ENCODE measurements around the gene OXA1L.
A peak's percentile ranks its signal among the peaks of the same experiment; 100 is the strongest.
"Not testable (repeated sequence)": the region's sequence is repeated elsewhere in the genome, so short reads cannot be mapped to it uniquely, and the experiment has no call there.

Gene OXA1L

GRCh38 chr14:22798528-22798927 is 32.0 kb downstream of the OXA1L start:
- DNase-seq (ENCODE audit: low spot score in 2 of 2), result no peak
- Mint-ChIP-seq H3K27me3 (no peaks in the 10 kb centered on the region), H3K36me3 (peaks cover 18% of the 10 kb centered on the region), H3K4me1 (peaks cover 53% of the 10 kb centered on the region), H3K27ac (no peak overlapping the region), H3K9me3 (no peaks in the 10 kb centered on the region), H3K4me3 (no peak overlapping the region)
- ATAC-seq (ENCODE audit: low read depth), result no peak

- DNase-seq (ENCODE audit: low spot score in 2 of 2) (no peak), ATAC-seq (ENCODE audit: low read depth) (no peak)
- Mint-ChIP-seq H3K27ac (no peak overlapping the region), H3K36me3 (peaks cover 21% of the 10 kb centered on the region), H3K4me3 (no peak overlapping the region), H3K9me3 (no peaks in the 10 kb centered on the region), H3K27me3 (no peaks in the 10 kb centered on the region), H3K4me1 (peaks cover 56% of the 10 kb centered on the region)
These were observed 33.9 kb downstream of the OXA1L start for GRCh38 chr14:22800346-22800745.

- DNase-seq (ENCODE audit: low spot score in 2 of 2) (no peak), ATAC-seq (ENCODE audit: low read depth) (no peak)
- Mint-ChIP-seq H3K36me3 (peaks cover 18% of the 10 kb centered on the region), H3K4me3 (no peak overlapping the region), H3K27me3 (no peaks in the 10 kb centered on the region), H3K27ac (no peak overlapping the region), H3K4me1 (peaks cover 50% of the 10 kb centered on the region), H3K9me3 (no peaks in the 10 kb centered on the region)
These were observed 35.2 kb downstream of the OXA1L start for GRCh38 chr14:22801716-22802115.

GRCh38 chr14:22802860-22803686 is 36.6 kb downstream of the OXA1L start:
- H3K27me3 Mint-ChIP-seq, result no peaks in the 10 kb centered on the region
- H3K9me3 Mint-ChIP-seq, result no peaks in the 10 kb centered on the region
- H3K36me3 Mint-ChIP-seq, result peaks cover 21% of the 10 kb centered on the region
- DNase-seq (ENCODE audit: low spot score in 2 of 2) (no peak), ATAC-seq (ENCODE audit: low read depth) (peak; percentile 78)
- peak overlapping the region; percentile 75 for H3K4me3 Mint-ChIP-seq
- H3K27ac Mint-ChIP-seq, result peak overlapping the region; percentile 70
- peaks cover 55% of the 10 kb centered on the region for H3K4me1 Mint-ChIP-seq

- peak; percentile 43 for ATAC-seq (ENCODE audit: low read depth)
- H3K4me3 Mint-ChIP-seq, result peak overlapping the region; percentile 75
- peaks cover 21% of the 10 kb centered on the region for H3K36me3 Mint-ChIP-seq
- no peak for DNase-seq (ENCODE audit: low spot score in 2 of 2)
- peak overlapping the region; percentile 70 for H3K27ac Mint-ChIP-seq
- no peaks in the 10 kb centered on the region for H3K27me3 Mint-ChIP-seq
- H3K9me3 Mint-ChIP-seq, result no peaks in the 10 kb centered on the region
- H3K4me1 Mint-ChIP-seq, result peaks cover 52% of the 10 kb centered on the region
These were observed 37.1 kb downstream of the OXA1L start for GRCh38 chr14:22803687-22803974.

GRCh38 chr14:22805235-22805634 is 38.7 kb downstream of the OXA1L start:
- Mint-ChIP-seq H3K27ac (peak overlapping the region; percentile 70), H3K4me1 (peaks cover 45% of the 10 kb centered on the region), H3K36me3 (peaks cover 17% of the 10 kb centered on the region)
- H3K27me3 Mint-ChIP-seq; DNase-seq (ENCODE audit: low spot score in 2 of 2); H3K4me3 Mint-ChIP-seq; H3K9me3 Mint-ChIP-seq; ATAC-seq (ENCODE audit: low read depth): not testable (repeated sequence)

- ATAC-seq (ENCODE audit: low read depth), result no peak
- peaks cover 8% of the 10 kb centered on the region for H3K36me3 Mint-ChIP-seq
These were observed 41.1 kb downstream of the OXA1L start for GRCh38 chr14:22807432-22808087.

GRCh38 chr14:22808388-22809209 is 42.1 kb downstream of the OXA1L start:
- Mint-ChIP-seq H3K4me3 (no peak overlapping the region), H3K9me3 (no peaks in the 10 kb centered on the region), H3K27ac (peak overlapping the region; percentile 24), H3K4me1 (peaks cover 41% of the 10 kb centered on the region), H3K27me3 (no peaks in the 10 kb centered on the region), H3K36me3 (peaks cover 8% of the 10 kb centered on the region)
- ATAC-seq (ENCODE audit: low read depth) (no peak), DNase-seq (ENCODE audit: low spot score in 2 of 2) (no peak)

More at GRCh38 chr14:22807432-22808087, 41.1 kb downstream of the OXA1L start:
- Mint-ChIP-seq H3K27ac (peak overlapping the region; percentile 24), H3K4me3 (no peak overlapping the region), H3K4me1 (peaks cover 46% of the 10 kb centered on the region), H3K27me3 (no peaks in the 10 kb centered on the region), H3K9me3 (no peaks in the 10 kb centered on the region)
- DNase-seq (ENCODE audit: low spot score in 2 of 2), result no peak

- DNase-seq (ENCODE audit: low spot score in 2 of 2), result no peak
- peaks cover 41% of the 10 kb centered on the region for H3K4me1 Mint-ChIP-seq
- ATAC-seq (ENCODE audit: low read depth), result peak; percentile 51
These were observed 45.2 kb downstream of the OXA1L start for GRCh38 chr14:22811722-22812121.

GRCh38 chr14:22812744-22813143 is 46.3 kb downstream of the OXA1L start:
- Mint-ChIP-seq H3K27ac (peak overlapping the region; percentile 89), H3K36me3 (no peaks in the 10 kb centered on the region), H3K9me3 (no peaks in the 10 kb centered on the region), H3K4me3 (peak overlapping the region; percentile 70), H3K4me1 (peaks cover 34% of the 10 kb centered on the region), H3K27me3 (no peaks in the 10 kb centered on the region)
- ATAC-seq (ENCODE audit: low read depth) (no peak), DNase-seq (ENCODE audit: low spot score in 2 of 2) (no peak)

More at GRCh38 chr14:22811722-22812121, 45.2 kb downstream of the OXA1L start:
- H3K4me3 Mint-ChIP-seq, result peak overlapping the region; percentile 85
- H3K9me3 Mint-ChIP-seq, result no peaks in the 10 kb centered on the region
- peak overlapping the region; percentile 89 for H3K27ac Mint-ChIP-seq
- peaks cover 2% of the 10 kb centered on the region for H3K36me3 Mint-ChIP-seq
- H3K27me3 Mint-ChIP-seq, result no peaks in the 10 kb centered on the region

- ATAC-seq (ENCODE audit: low read depth) (no peak), DNase-seq (ENCODE audit: low spot score in 2 of 2) (no peak)
- Mint-ChIP-seq H3K9me3 (no peaks in the 10 kb centered on the region), H3K27me3 (no peaks in the 10 kb centered on the region), H3K4me3 (peak overlapping the region; percentile 70), H3K27ac (peak overlapping the region; percentile 89), H3K4me1 (peaks cover 36% of the 10 kb centered on the region), H3K36me3 (no peaks in the 10 kb centered on the region)
These were observed 46.7 kb downstream of the OXA1L start for GRCh38 chr14:22813145-22813544.

GRCh38 chr14:22814373-22814772 is 47.9 kb downstream of the OXA1L start:
- H3K4me1 Mint-ChIP-seq, result peaks cover 40% of the 10 kb centered on the region
- DNase-seq (ENCODE audit: low spot score in 2 of 2), result no peak
- no peak for ATAC-seq (ENCODE audit: low read depth)
- H3K4me3 Mint-ChIP-seq, result peak overlapping the region; percentile 71
- peak overlapping the region; percentile 58 for H3K27ac Mint-ChIP-seq
- H3K27me3 Mint-ChIP-seq, result no peaks in the 10 kb centered on the region
- H3K36me3 Mint-ChIP-seq, result no peaks in the 10 kb centered on the region
- H3K9me3 Mint-ChIP-seq, result no peaks in the 10 kb centered on the region

- ATAC-seq (ENCODE audit: low read depth) (no peak), DNase-seq (ENCODE audit: low spot score in 2 of 2) (no peak)
- Mint-ChIP-seq H3K27me3 (no peaks in the 10 kb centered on the region), H3K36me3 (no peaks in the 10 kb centered on the region), H3K4me1 (peaks cover 47% of the 10 kb centered on the region), H3K27ac (peak within 1 kb of the TSS; percentile 78), H3K4me3 (peak within 1 kb of the TSS; percentile 71), H3K9me3 (no peaks in the 10 kb centered on the region)
These were observed 48.6 kb downstream of the OXA1L start, which contains the start of gene SLC7A7 for GRCh38 chr14:22814941-22815713. TSS of gene SLC7A7 (minus strand) at chr14:22815435. CDS start at chr14:22813398, 2,037 bp downstream.

All from memory B cell (primary cell).